ENCODE data around the gene KISS1. TPM values are rescaled to one million over a fixed set of nuclear protein-coding genes. Genes with fewer than 3 reads are reported as not detected.

Gene KISS1
- total RNA-seq, 2 donors from 2014 or later: 0.91 TPM; not detected in 1

- no peak overlapping the region for H3K27ac ChIP-seq
- intact Hi-C loops (cut with DNase I): no loop called here
Measured at GRCh38 chr1:204194080-204194479, 2.2 kb downstream of the KISS1 start.

GRCh38 chr1:204192589-204193352 is 3.5 kb downstream of the KISS1 start:
- no peaks in the 10 kb centered on the region for H3K27me3 ChIP-seq
- no peak overlapping the region for H3K27ac ChIP-seq
- H3K9ac ChIP-seq (ENCODE audit: low read depth in 2 of 2, low read length in 2 of 2): no peak overlapping the region

More at GRCh38 chr1:204194080-204194479, 2.2 kb downstream of the KISS1 start:
- Histone ChIP-seq H3K4me1 (no peaks in the 10 kb centered on the region), H3K36me3 (no peaks in the 10 kb centered on the region), H3K9ac (ENCODE audit: low read depth in 2 of 2, low read length in 2 of 2) (no peak overlapping the region), H3K27me3 (no peaks in the 10 kb centered on the region), H3K4me3 (no peak overlapping the region), H3K9me3 (no peaks in the 10 kb centered on the region)
- peak; percentile 32 for DNase-seq
- no peak for TF ChIP-seq CTCF (IDR thresholded peaks at IDR 0.05)

GRCh38 chr1:204192046-204192445 is 4.2 kb downstream of the KISS1 start:
- no peak overlapping the region for H3K9ac ChIP-seq (ENCODE audit: low read depth in 2 of 2, low read length in 2 of 2)
- no peak for TF ChIP-seq CTCF (IDR thresholded peaks at IDR 0.05)
- no peak overlapping the region for H3K27ac ChIP-seq
- intact Hi-C loops (cut with DNase I): no loop called here
- no peak overlapping the region for H3K4me3 ChIP-seq
- H3K9me3 ChIP-seq: no peaks in the 10 kb centered on the region
- H3K27me3 ChIP-seq: no peaks in the 10 kb centered on the region
- H3K36me3 ChIP-seq: no peaks in the 10 kb centered on the region
- no peak for DNase-seq
- H3K4me1 ChIP-seq: no peaks in the 10 kb centered on the region

More at GRCh38 chr1:204192589-204193352, 3.5 kb downstream of the KISS1 start:
- DNase-seq: no peak
- Histone ChIP-seq H3K36me3 (no peaks in the 10 kb centered on the region), H3K4me3 (no peak overlapping the region), H3K9me3 (no peaks in the 10 kb centered on the region), H3K4me1 (no peaks in the 10 kb centered on the region)
- intact Hi-C loops (cut with DNase I): no loop called here
- no peak for TF ChIP-seq CTCF (IDR thresholded peaks at IDR 0.05)

- H3K4me1 ChIP-seq: no peaks in the 10 kb centered on the region
- no peaks in the 10 kb centered on the region for H3K9me3 ChIP-seq
- H3K27ac ChIP-seq: no peak overlapping the region
- no peaks in the 10 kb centered on the region for H3K27me3 ChIP-seq
- DNase-seq: no peak
- no peak for TF ChIP-seq CTCF (IDR thresholded peaks at IDR 0.05)
- H3K4me3 ChIP-seq: no peak overlapping the region
- intact Hi-C loops (cut with DNase I): no loop called here
- H3K36me3 ChIP-seq: no peaks in the 10 kb centered on the region
- H3K9ac ChIP-seq (ENCODE audit: low read depth in 2 of 2, low read length in 2 of 2): no peak overlapping the region
Measured at GRCh38 chr1:204191456-204191855, 4.8 kb downstream of the KISS1 start.

- no peaks in the 10 kb centered on the region for H3K27me3 ChIP-seq
- H3K4me1 ChIP-seq: no peaks in the 10 kb centered on the region
- DNase-seq: peak; percentile 70
- no peak overlapping the region for H3K9ac ChIP-seq (ENCODE audit: low read depth in 2 of 2, low read length in 2 of 2)
- no peaks in the 10 kb centered on the region for H3K9me3 ChIP-seq
- no peak for TF ChIP-seq CTCF (IDR thresholded peaks at IDR 0.05)
- no peak overlapping the region for H3K27ac ChIP-seq
- intact Hi-C loops (cut with DNase I): no loop called here
- no peaks in the 10 kb centered on the region for H3K36me3 ChIP-seq
- peak overlapping the region; percentile 25 for H3K4me3 ChIP-seq
Measured at GRCh38 chr1:204190212-204191211, 5.8 kb downstream of the KISS1 start.
